ENCODE measurements around the gene SNRPA1.

DNA sequence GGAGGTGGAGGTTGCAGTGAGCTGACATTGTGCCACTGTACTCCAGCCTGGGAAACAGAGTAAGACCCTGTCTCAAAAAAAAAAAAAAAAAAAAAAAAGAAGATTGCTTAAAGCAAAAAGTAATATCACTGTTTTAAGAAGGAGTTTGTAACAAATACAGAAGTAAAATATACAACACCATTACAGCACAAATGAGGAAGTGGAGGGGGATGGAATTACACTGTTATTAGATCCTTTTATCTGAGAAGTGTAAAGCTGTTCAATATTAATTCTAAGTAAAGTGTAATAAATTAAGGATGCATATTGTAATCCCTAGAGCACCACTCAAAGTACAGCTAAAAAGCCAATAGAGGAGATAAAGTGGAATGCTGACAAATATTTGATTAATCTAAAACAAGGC, 47.0 kb upstream of the SNRPA1 start:
- no peak for TF ChIP-seq POLR2A (IDR thresholded peaks at IDR 0.05; ENCODE audit: low read depth, low read length)
- TF ChIP-seq POLR2AphosphoS5 (IDR thresholded peaks at IDR 0.05; ENCODE audit: low read depth, low read length): no peak
- TF ChIP-seq TAF1 (IDR thresholded peaks at IDR 0.05; ENCODE audit: borderline replicate concordance, low read depth, low read length): no peak
